Astrocyte (in vitro differentiated cells and primary cell): ENCODE results near the gene CNGB1.

Experiments
- CTCF ChIP-seq: IDR thresholded peaks from 2 replicates; pipeline ENCODE4 v1.5.1; 2011; ENCODE audit warnings: low read depth, mild to moderate bottlenecking, inconsistent platforms, low read length, moderate library complexity; ENCODE audit not compliant: insufficient read depth
- EZH2 ChIP-seq: IDR thresholded peaks from 2 replicates; pipeline ENCODE4 v1.6.1; 2012; ENCODE audit warnings: mild to moderate bottlenecking, low read length, inconsistent platforms; ENCODE audit not compliant: insufficient read depth

- no peak for TF ChIP-seq CTCF
- TF ChIP-seq EZH2, result no peak
Measured at GRCh38 chr16:57992084-57992483, 21.2 kb upstream of the CNGB1 start.
